Ovary (tissue), 9 donors: Measurements from ENCODE around the gene PI4KA. TPM values are rescaled to one million over a fixed set of nuclear protein-coding genes. Genes with fewer than 3 reads are reported as not detected.

Source experiments
- DNase-seq, 5 donors: peaks; one replicate each; pipeline ENCODE4 v3.0.0-alpha.2; 2019 to 2020
- H3K27ac ChIP-seq, 2 donors: fragments of 200-600 bp; one replicate each; pipeline versions ENCODE4 v1.5.1 to v1.8.0; 2019 to 2022
- H3K27me3 ChIP-seq: fragments of 200-600 bp; one replicate; pipeline ENCODE4 v1.8.0; 2022
- H3K36me3 ChIP-seq: fragments of 200-600 bp; sonication (generic); one replicate; pipeline ENCODE4 v1.5.1; 2019
- H3K4me1 ChIP-seq: one replicate; pipeline ENCODE4 v1.8.1; 2013; ENCODE audit warnings: mild to moderate bottlenecking, moderate library complexity; ENCODE audit not compliant: insufficient read depth
- H3K4me3 ChIP-seq: fragments of 200-600 bp; sonication (generic); one replicate; pipeline ENCODE4 v1.5.1; 2017
- H3K9me3 ChIP-seq, 2 donors: fragments of 200-600 bp in 1 of 2; sonication (generic) in 1 of 2; one replicate each; pipeline versions ENCODE4 v1.5.1 to v1.8.1; 2013 to 2019; ENCODE audit warnings: mild to moderate bottlenecking in 1 of 2, moderate library complexity in 1 of 2
- EP300 ChIP-seq: sonication (generic); formaldehyde crosslinking; IDR thresholded peaks from one replicate; pipeline ENCODE4 v1.6.1; 2017; ENCODE audit warnings: antibody characterized with exemption
- POLR2A ChIP-seq: fragments of 450-650 bp; IDR thresholded peaks from one replicate; pipeline ENCODE4 v1.6.1; 2017; ENCODE audit warnings: antibody characterized with exemption, mild to moderate bottlenecking, moderate library complexity
- WGBS, 3 donors: extraction: QIAGEN DNeasy Blood & Tissue Kit in 1 of 3; methylation state at CpG; one replicate each; pipeline versions ENCODE4 v1.1.5 to v1.1.7; 2013 to 2017; 5-methylcytosine and 5-hydroxymethylcytosine counted together
- intact Hi-C, 4 donors: fragments of 100-400 bp; cut with DNase I; formaldehyde crosslinking; loops; one replicate each; pipeline versions ENCODE4 v1.11.0 to v1.15.1; 2022 to 2023
- polyA plus RNA-seq, 2 donors: library from polyadenylated mRNA; stranded (reverse); fragments of 200-250 nt in 1 of 2; fragments of 350-450 nt in 1 of 2; fragmentation: Illumina TruSeq in 1 of 2; extraction: RNeasy Lipid Tissue Mini Kit (QIAGEN cat#74804) in 1 of 2; gene quantifications; one replicate each; pipeline ENCODE4 v1.2.3, GENCODE V29; 2013 to 2014
- total RNA-seq, 7 donors: library from RNA; depleted of rRNA in 2 of 7; stranded (reverse); fragments of >200 nt in 2 of 7; fragmentation: NEBNext Ultra II Directional in 3 of 7; extraction: Animal tissue kit (Norgen Biotek cat#: 25700) in 3 of 7; gene quantifications; one replicate each; pipeline versions ENCODE4 v1.1.0 to v1.2.4, GENCODE V29; 2016 to 2023
- TF ChIP-seq, protein P1 (sequence below), 3 donors: fragments of 450-650 bp in 2 of 3; fragments of 200-600 bp in 1 of 3; IDR thresholded peaks; one replicate each; pipeline versions ENCODE4 v1.5.1 to v1.8.0; 2016 to 2022; ENCODE audit warnings: antibody characterized with exemption in 3 of 3, mild to moderate bottlenecking in 1 of 3
- donor health status: DM: no; HTN: no; CAD: no; lungs with moderate emphysema.
- donor health status: DM: no; HTN: no; CAD: no.
- donor health status: Bipolar disorder and iron deficiency.
- donor health status: DM: yes; HTN: yes; CAD: no.
- donor health status: DM: no; HTN: no; CAD: no.
- donor health status: DM: yes; HTN: yes; CAD: no.

The PI4KA gene
- total and polyA plus RNA-seq, 9 donors = 30.6 to 97.6 (median 62.7) TPM

DNA sequence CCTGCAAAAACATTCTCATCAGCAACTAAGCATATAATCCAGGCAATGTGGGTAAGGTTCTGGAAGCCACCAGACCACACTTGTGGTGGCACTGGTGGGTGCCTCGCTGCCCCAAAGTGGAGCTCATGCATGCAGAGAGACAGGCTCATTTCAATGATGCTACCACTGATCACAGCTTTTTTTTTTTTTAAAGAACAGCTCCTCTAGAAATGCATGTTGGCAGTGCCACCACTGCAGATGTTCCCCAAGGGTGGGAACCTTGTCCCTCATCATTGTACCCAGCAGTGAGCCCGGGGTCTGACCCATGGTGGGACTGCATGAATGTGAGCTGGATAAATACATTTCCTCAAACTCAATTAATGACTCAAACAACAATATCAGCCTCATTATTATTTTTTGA is 115.8 kb downstream of the PI4KA start:
- no peaks in the 10 kb centered on the region for H3K36me3 ChIP-seq
- WGBS, 3 donors = 50 to 96% (median 74%) methylated on average over 2 of the region's 2 CpGs
- intact Hi-C loops = no loop called here

DNA sequence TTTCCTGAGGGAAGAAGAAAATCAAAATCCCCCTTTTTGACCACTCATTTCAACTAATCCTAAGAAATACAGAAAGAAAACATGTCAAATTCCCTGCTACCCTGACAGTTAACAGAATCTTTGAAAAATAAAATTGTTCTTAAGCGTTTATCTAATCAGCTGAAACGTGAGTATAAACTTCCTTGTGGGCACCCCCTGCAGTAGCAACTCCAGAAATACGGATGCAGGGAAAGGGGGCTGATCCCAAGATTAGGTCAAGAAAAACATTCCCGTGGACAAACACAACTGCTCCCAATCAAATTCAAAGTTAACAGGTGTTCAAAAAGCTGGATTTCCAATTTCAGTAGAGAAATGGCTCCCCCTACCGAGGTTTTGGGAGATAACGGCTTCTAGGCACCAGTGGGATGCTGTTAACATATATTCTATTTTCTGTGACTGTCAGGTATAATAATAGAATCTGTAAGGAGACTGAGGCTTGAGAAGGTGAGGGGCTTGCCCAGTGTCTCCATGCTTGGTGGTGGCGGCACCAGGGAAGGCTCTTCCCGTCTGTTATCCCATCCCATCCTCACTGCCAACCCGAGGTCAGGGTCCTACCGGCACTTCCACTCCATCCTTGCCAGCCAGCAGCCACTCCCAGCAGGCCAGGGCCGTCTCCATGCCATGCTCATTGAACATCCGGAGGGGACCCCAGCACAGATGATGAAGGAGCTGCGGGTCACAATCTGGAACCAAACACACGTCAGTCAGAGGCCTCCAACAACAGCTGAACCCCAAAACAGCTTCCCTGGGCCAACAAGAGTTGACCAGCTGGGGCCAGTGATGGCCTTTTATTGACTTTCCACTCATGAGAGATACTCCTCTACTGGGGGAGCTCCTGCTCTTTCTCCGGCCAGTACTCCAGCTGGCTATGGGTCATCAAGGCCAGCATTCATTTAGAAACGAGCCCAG is 116.7 kb downstream of the PI4KA start:
- H3K9me3 ChIP-seq = no peaks in the 10 kb centered on the region
- no peak for DNase-seq
- intact Hi-C loops = no loop called here
- 66 to 75% (median 68%) methylated on average over 16 of the region's 16 CpGs for WGBS, 3 donors
- TF ChIP-seq POLR2A = no peak
- TF ChIP-seq, protein P1, sequence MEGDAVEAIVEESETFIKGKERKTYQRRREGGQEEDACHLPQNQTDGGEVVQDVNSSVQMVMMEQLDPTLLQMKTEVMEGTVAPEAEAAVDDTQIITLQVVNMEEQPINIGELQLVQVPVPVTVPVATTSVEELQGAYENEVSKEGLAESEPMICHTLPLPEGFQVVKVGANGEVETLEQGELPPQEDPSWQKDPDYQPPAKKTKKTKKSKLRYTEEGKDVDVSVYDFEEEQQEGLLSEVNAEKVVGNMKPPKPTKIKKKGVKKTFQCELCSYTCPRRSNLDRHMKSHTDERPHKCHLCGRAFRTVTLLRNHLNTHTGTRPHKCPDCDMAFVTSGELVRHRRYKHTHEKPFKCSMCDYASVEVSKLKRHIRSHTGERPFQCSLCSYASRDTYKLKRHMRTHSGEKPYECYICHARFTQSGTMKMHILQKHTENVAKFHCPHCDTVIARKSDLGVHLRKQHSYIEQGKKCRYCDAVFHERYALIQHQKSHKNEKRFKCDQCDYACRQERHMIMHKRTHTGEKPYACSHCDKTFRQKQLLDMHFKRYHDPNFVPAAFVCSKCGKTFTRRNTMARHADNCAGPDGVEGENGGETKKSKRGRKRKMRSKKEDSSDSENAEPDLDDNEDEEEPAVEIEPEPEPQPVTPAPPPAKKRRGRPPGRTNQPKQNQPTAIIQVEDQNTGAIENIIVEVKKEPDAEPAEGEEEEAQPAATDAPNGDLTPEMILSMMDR (IDR thresholded peaks at IDR 0.05) = peak in 1 of 3 donors; percentile 21
- no peak overlapping the region for H3K4me3 ChIP-seq
- H3K27ac ChIP-seq = no peak overlapping the region
- no peaks in the 10 kb centered on the region for H3K36me3 ChIP-seq
- no peaks in the 10 kb centered on the region for H3K27me3 ChIP-seq
- H3K4me1 ChIP-seq = no peaks in the 10 kb centered on the region

More for the DNA sequence above, 115.8 kb downstream of the PI4KA start:
- Histone ChIP-seq H3K27ac (no peak overlapping the region), H3K27me3 (no peaks in the 10 kb centered on the region), H3K9me3 (no peaks in the 10 kb centered on the region), H3K4me3 (no peak overlapping the region), H3K4me1 (no peaks in the 10 kb centered on the region)
- TF ChIP-seq EP300 (no peak), POLR2A (no peak)
- TF ChIP-seq, protein P1 (IDR thresholded peaks at IDR 0.05) = no peak
- DNase-seq = no peak

DNA sequence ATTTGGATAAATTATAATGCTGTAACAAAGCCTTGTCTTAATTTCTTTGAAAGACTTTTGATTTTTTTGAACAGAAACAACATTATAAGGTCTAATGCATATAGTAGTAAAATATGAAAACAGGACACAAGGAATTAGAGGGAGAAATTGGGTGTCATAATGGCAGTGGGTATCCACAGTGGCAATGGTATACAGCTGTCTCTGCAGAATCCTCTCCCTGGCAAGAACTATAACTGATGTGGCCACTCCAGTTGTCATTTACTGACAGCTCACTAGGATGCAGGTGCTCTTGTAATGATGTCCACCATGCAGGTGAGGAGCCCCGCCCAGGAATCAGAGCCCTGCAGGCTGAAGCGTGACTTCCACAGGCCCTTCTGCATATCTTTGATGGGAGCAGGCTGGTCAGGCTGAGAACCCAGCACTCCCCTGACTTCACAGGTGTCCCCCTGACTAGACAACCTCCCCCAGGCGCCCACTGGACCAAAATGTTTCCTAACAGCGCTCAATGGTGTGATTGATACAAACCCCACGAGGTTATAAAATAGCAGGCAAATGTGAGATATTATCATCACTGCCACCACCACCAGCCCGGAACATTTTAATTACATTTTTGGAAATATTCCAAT is 117.5 kb downstream of the PI4KA start:
- no peaks in the 10 kb centered on the region for H3K4me1 ChIP-seq
- intact Hi-C loops = no loop called here
- no peaks in the 10 kb centered on the region for H3K36me3 ChIP-seq
- no peak overlapping the region for H3K27ac ChIP-seq
- DNase-seq = no peak
- 89 to 90% (median 90%) methylated on average over 6 of the region's 6 CpGs for WGBS, 3 donors
- no peaks in the 10 kb centered on the region for H3K9me3 ChIP-seq
- H3K27me3 ChIP-seq = no peaks in the 10 kb centered on the region
- H3K4me3 ChIP-seq = no peak overlapping the region
- no peak for TF ChIP-seq EP300
- TF ChIP-seq, protein P1 (IDR thresholded peaks at IDR 0.05) = no peak
- TF ChIP-seq POLR2A = no peak

DNA sequence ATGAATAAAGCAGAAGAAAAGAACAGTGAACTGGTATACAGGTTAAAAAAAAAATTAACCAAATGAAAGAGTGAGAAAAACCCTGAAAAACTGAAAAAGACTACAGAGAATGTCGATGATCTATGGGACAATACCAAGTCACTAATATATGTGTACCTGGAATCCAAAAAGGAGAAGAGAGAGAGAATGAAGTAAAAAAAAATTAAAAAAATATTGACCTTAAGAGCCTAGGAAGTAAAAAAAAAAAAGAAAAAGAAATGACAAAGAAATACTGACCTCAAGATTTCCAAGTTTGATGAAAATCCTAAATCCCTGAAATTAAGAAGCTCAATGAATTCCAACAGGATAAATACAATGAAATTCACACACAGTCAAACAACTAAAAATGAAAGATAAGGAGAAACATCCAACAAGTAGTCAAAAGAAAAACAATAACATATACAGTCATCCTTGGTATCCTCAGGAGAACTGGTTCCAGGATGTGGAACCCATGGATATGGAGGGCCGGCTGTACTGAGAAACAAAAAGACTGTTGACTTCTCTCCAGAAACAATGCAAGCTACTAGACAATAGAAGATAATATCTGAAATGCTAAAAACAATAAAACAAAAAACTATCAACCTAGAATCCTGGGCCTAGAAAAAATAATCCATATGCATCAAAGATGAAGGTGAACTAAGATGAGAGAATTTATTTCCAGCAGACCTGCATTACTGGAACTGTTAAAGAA is 118.2 kb downstream of the PI4KA start:
- WGBS, 3 donors = 90 to 96% (median 93%) methylated on average over 2 of the region's 2 CpGs
- Histone ChIP-seq H3K4me1 (no peaks in the 10 kb centered on the region), H3K9me3 (no peaks in the 10 kb centered on the region), H3K4me3 (no peak overlapping the region), H3K36me3 (no peaks in the 10 kb centered on the region), H3K27ac (no peak overlapping the region), H3K27me3 (no peaks in the 10 kb centered on the region)
- intact Hi-C loops = no loop called here
- no peak for DNase-seq
- TF ChIP-seq EP300 (no peak), POLR2A (no peak)
- TF ChIP-seq, protein P1 (IDR thresholded peaks at IDR 0.05) = no peak
